SK-N-SH (cell line): ENCODE results near the gene CFTR. TPM values are rescaled to one million over a fixed set of nuclear protein-coding genes. Genes with fewer than 3 reads are reported as not detected.

ENCODE experiments used
- CTCF ChIA-PET: fragments of 300-600, 350-600 bp; formaldehyde crosslinking; extraction: SDS; loops from one replicate; lab custom pipeline; 2021; lab: Yijun Ruan, JAX
- POLR2A ChIA-PET: fragments of 350-600 bp; sonication (Branson Sonifier 250); formaldehyde crosslinking; extraction: SDS; loops from one replicate; lab custom pipeline; 2020; ENCODE audit warnings: antibody characterized with exemption, inconsistent platforms; lab: Yijun Ruan, JAX
- DNase-seq: peaks from one replicate; pipeline ENCODE4 v3.0.0; 2012
- H2AFZ ChIP-seq: fragments of 200-600 bp; sonication (generic); 2 replicates; pipeline ENCODE4 v1.8.1; 2016; ENCODE audit warnings: antibody characterized with exemption, mild to moderate bottlenecking, low read depth
- H3F3A ChIP-seq: fragments of 200-600 bp; sonication (generic); replicated peaks from 2 replicates; pipeline ENCODE3; 2016; ENCODE audit warnings: antibody characterized with exemption, mild to moderate bottlenecking; ENCODE audit not compliant: insufficient read depth
- H3K27ac ChIP-seq, 2 experiments: fragments of 200-500 bp in 1 of 2; fragments of 200-600 bp in 1 of 2; sonication (Bioruptor generic) in 1 of 2; sonication (generic), shearing (Covaris generic) in 1 of 2; 2 replicates each; pipeline versions ENCODE4 v1.5.1 to v1.6.1; 2014 to 2016; ENCODE audit warnings: low read depth in 2 of 2, inconsistent platforms in 1 of 2, low read length in 1 of 2, mild to moderate bottlenecking in 1 of 2, mixed read lengths in 1 of 2
- H3K27me3 ChIP-seq: fragments of 200-600 bp; sonication (generic), shearing (Covaris generic); 2 replicates; pipeline ENCODE4 v1.6.1; 2016; ENCODE audit warnings: mixed run types; ENCODE audit not compliant: insufficient read depth
- H3K36me3 ChIP-seq, 2 experiments: fragments of 200-500 bp in 1 of 2; fragments of 200-600 bp in 1 of 2; sonication (Bioruptor generic) in 1 of 2; sonication (generic) in 1 of 2; replicated peaks in 1 of 2; 2 replicates each; pipeline versions ENCODE3 to v1.5.1; 2014 to 2016; ENCODE audit warnings: low read length in 1 of 2, mild to moderate bottlenecking in 1 of 2; ENCODE audit not compliant: insufficient read depth in 2 of 2, control insufficient read depth in 1 of 2
- H3K4me1 ChIP-seq, 2 experiments: fragments of 200-500 bp in 1 of 2; fragments of 200-600 bp in 1 of 2; sonication (Bioruptor generic) in 1 of 2; sonication (generic), shearing (Covaris generic) in 1 of 2; 2 replicates each; pipeline versions ENCODE4 v1.5.1 to v1.6.1; 2014 to 2016; ENCODE audit warnings: low read depth in 1 of 2, low read length in 1 of 2, mixed run types in 1 of 2; ENCODE audit not compliant: insufficient read depth in 2 of 2, control insufficient read depth in 1 of 2
- H3K4me2 ChIP-seq: fragments of 200-600 bp; sonication (generic), shearing (Covaris generic); 2 replicates; pipeline ENCODE4 v1.6.1; 2017; ENCODE audit warnings: mixed run types
- H3K4me3 ChIP-seq, 2 experiments: fragments of 200-500 bp in 1 of 2; fragments of 200-600 bp in 1 of 2; sonication (Bioruptor generic) in 1 of 2; sonication (generic), shearing (Covaris generic) in 1 of 2; 2 replicates each; pipeline versions ENCODE4 v1.5.1 to v1.8.1; 2014 to 2016; ENCODE audit warnings: low read depth in 2 of 2, inconsistent platforms in 1 of 2, low read length in 1 of 2, mild to moderate bottlenecking in 1 of 2, mixed read lengths in 1 of 2, moderate library complexity in 1 of 2
- H3K79me2 ChIP-seq: fragments of 200-600 bp; sonication (generic); 2 replicates; pipeline ENCODE4 v1.8.1; 2017; ENCODE audit warnings: mild to moderate bottlenecking; ENCODE audit not compliant: insufficient read depth
- H3K9ac ChIP-seq: fragments of 200-600 bp; sonication (generic); 2 replicates; pipeline ENCODE4 v1.6.1; 2017; ENCODE audit warnings: mixed run types
- H3K9me2 ChIP-seq: fragments of 200-600 bp; sonication (generic); 2 replicates; pipeline ENCODE4 v1.6.1; 2017; ENCODE audit warnings: mixed run types
- H3K9me3 ChIP-seq: fragments of 200-600 bp; sonication (generic); 2 replicates; pipeline ENCODE4 v1.6.1; 2017; ENCODE audit warnings: mixed run types, mild to moderate bottlenecking, moderate library complexity
- H4K20me1 ChIP-seq: fragments of 200-600 bp; sonication (generic); 2 replicates; pipeline ENCODE4 v1.6.1; 2017; ENCODE audit warnings: mild to moderate bottlenecking, mixed run types; ENCODE audit not compliant: insufficient read depth
- CHD2 ChIP-seq: fragments of 150-350 bp; IDR thresholded peaks from 2 replicates; pipeline ENCODE4 v1.6.1; 2018; ENCODE audit warnings: low read length; ENCODE audit not compliant: partially characterized antibody
- ELF1 ChIP-seq: IDR thresholded peaks from 2 replicates; pipeline ENCODE4 v1.4.0; 2012
- EZH2phosphoT487 ChIP-seq: fragments of 200-600 bp; sonication (generic); IDR thresholded peaks from 2 replicates; pipeline ENCODE4 v1.6.1; 2017; ENCODE audit warnings: low read depth, mixed run types, mild to moderate bottlenecking, antibody characterized with exemption, moderate library complexity, borderline replicate concordance
- FOSL2 ChIP-seq: IDR thresholded peaks from 2 replicates; pipeline ENCODE4 v1.4.0; 2012; ENCODE audit warnings: low read depth, mild to moderate bottlenecking, moderate library complexity, borderline replicate concordance
- GABPA ChIP-seq: IDR thresholded peaks from 2 replicates; pipeline ENCODE4 v1.4.0; 2012; ENCODE audit warnings: low read depth, mild to moderate bottlenecking
- GATA2 ChIP-seq: sonication (generic); formaldehyde crosslinking; IDR thresholded peaks from 2 replicates; pipeline ENCODE4 v1.5.0; 2020; ENCODE audit warnings: mild to moderate bottlenecking, missing genetic modification reagents
- MEF2A ChIP-seq: IDR thresholded peaks from 2 replicates; pipeline ENCODE4 v1.4.0; 2012; ENCODE audit warnings: low read depth, borderline replicate concordance
- NRF1 ChIP-seq: IDR thresholded peaks from 2 replicates; pipeline ENCODE4 v1.6.1; 2012; ENCODE audit warnings: low read depth, mild to moderate bottlenecking, low read length
- RXRA ChIP-seq: IDR thresholded peaks from 2 replicates; pipeline ENCODE4 v1.4.0; 2012; ENCODE audit warnings: low read depth, mild to moderate bottlenecking, borderline replicate concordance
- SIN3A ChIP-seq: IDR thresholded peaks from 2 replicates; pipeline ENCODE4 v1.6.1; 2012; ENCODE audit warnings: low read depth, mild to moderate bottlenecking, low read length, moderate library complexity, borderline replicate concordance
- TEAD4 ChIP-seq: IDR thresholded peaks from 2 replicates; pipeline ENCODE4 v1.4.0; 2012; ENCODE audit warnings: mild to moderate bottlenecking, borderline replicate concordance; ENCODE audit not compliant: insufficient read depth
- YY1 ChIP-seq: IDR thresholded peaks from 2 replicates; pipeline ENCODE4 v1.4.0; 2012; ENCODE audit warnings: low read depth, mild to moderate bottlenecking
- WGBS: methylation state at CpG from one replicate; pipeline ENCODE4 v1.1.6; 2017; ENCODE audit warnings: low lambda C conversion rate; 5-methylcytosine and 5-hydroxymethylcytosine counted together
- polyA plus RNA-seq, 3 experiments: library from polyadenylated mRNA; depleted of rRNA; stranded (reverse); fragments of >200 nt; gene quantifications; 2 replicates each; pipeline ENCODE4 v1.2.3, GENCODE V29; 2012
- TF ChIP-seq, protein P1 (sequence below): IDR thresholded peaks from 2 replicates; pipeline ENCODE4; 2012
- TF ChIP-seq, protein P2 (sequence below): IDR thresholded peaks from 2 replicates; pipeline ENCODE4 v1.6.1; 2012; ENCODE audit warnings: mild to moderate bottlenecking, low read depth, low read length, moderate library complexity
- TF ChIP-seq, protein P3 (sequence below): fragments of 150-350 bp; IDR thresholded peaks from 2 replicates; pipeline ENCODE4 v1.6.1; 2017; ENCODE audit warnings: antibody characterized with exemption, low read length, low read depth, borderline replicate concordance
- TF ChIP-seq, protein P4 (sequence below): fragments of 200-600 bp; sonication (generic); IDR thresholded peaks from 2 replicates; pipeline ENCODE4 v1.6.1; 2017; ENCODE audit warnings: antibody characterized with exemption, mild to moderate bottlenecking, moderate library complexity

The CFTR gene
- polyA plus RNA-seq, 1 of the 3 experiments (the other 2 are of a cell fraction) = not detected

DNA sequence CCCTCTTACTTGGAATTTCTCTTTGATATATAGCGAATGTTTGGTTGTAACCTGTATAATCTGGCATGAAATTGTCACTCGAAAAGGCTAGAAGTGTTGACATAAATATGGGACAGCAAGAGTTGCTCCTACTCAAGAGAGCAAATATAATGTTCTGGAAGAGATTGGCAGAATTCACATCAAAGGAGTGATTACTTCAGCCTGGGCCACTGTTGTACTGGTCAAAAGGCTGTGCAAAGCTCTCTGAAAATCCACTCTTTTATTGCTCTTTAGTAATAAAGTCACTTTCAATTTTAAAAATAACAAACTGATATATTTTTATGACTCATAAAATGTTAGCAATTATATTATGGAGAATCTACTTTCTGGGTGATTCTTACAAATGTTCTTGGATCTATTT is 58.2 kb downstream of the CFTR start (continued):
- TF ChIP-seq, protein P1, sequence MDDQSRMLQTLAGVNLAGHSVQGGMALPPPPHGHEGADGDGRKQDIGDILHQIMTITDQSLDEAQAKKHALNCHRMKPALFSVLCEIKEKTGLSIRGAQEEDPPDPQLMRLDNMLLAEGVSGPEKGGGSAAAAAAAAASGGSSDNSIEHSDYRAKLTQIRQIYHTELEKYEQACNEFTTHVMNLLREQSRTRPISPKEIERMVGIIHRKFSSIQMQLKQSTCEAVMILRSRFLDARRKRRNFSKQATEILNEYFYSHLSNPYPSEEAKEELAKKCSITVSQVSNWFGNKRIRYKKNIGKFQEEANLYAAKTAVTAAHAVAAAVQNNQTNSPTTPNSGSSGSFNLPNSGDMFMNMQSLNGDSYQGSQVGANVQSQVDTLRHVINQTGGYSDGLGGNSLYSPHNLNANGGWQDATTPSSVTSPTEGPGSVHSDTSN = no peak
- no peak for TF ChIP-seq CHD2
- TF ChIP-seq, all 33 proteins: peak for 0

DNA sequence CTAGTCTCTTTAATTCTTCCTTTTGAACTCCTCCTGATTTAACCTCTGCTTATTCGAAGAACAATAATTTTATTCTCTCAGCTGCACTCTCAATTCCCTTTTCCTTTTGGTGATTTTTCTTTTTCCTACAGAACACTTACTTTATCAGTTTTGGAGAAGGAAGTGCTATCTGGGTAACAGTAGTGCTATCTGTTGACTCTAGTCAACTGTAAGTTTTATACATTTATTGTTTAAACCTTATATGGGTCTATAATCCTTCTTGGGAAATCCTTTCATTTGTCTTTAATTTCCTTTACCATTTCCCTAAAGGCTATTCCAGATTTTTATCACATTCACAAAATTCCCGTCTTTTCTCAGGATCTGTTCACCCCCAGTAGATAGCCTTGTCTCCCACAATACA is 64.2 kb downstream of the CFTR start:
- H3K79me2 ChIP-seq = no peaks in the 10 kb centered on the region
- H3K4me3 ChIP-seq = no peak overlapping the region
- no peak for DNase-seq
- ChIA-PET POLR2A (no interaction called here), CTCF (no interaction called here)
- no peaks in the 10 kb centered on the region for H3K27me3 ChIP-seq
- no peaks in the 10 kb centered on the region for H3K9me3 ChIP-seq
- no peaks in the 10 kb centered on the region for H3K9me2 ChIP-seq
- no peak overlapping the region for H3K9ac ChIP-seq
- H3K27ac ChIP-seq = no peak overlapping the region
- H4K20me1 ChIP-seq = no peaks in the 10 kb centered on the region
- no peak overlapping the region for H3K4me2 ChIP-seq
- H3F3A ChIP-seq = no peaks in the 10 kb centered on the region
- WGBS = 8% methylated on average over 2 of the region's 2 CpGs
- no peaks in the 10 kb centered on the region for H3K36me3 ChIP-seq
- TF ChIP-seq ELF1 (no peak), RXRA (no peak), EZH2phosphoT487 (no peak)
- TF ChIP-seq, protein P2, sequence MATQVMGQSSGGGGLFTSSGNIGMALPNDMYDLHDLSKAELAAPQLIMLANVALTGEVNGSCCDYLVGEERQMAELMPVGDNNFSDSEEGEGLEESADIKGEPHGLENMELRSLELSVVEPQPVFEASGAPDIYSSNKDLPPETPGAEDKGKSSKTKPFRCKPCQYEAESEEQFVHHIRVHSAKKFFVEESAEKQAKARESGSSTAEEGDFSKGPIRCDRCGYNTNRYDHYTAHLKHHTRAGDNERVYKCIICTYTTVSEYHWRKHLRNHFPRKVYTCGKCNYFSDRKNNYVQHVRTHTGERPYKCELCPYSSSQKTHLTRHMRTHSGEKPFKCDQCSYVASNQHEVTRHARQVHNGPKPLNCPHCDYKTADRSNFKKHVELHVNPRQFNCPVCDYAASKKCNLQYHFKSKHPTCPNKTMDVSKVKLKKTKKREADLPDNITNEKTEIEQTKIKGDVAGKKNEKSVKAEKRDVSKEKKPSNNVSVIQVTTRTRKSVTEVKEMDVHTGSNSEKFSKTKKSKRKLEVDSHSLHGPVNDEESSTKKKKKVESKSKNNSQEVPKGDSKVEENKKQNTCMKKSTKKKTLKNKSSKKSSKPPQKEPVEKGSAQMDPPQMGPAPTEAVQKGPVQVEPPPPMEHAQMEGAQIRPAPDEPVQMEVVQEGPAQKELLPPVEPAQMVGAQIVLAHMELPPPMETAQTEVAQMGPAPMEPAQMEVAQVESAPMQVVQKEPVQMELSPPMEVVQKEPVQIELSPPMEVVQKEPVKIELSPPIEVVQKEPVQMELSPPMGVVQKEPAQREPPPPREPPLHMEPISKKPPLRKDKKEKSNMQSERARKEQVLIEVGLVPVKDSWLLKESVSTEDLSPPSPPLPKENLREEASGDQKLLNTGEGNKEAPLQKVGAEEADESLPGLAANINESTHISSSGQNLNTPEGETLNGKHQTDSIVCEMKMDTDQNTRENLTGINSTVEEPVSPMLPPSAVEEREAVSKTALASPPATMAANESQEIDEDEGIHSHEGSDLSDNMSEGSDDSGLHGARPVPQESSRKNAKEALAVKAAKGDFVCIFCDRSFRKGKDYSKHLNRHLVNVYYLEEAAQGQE = no peak
- TF ChIP-seq, protein P3, sequence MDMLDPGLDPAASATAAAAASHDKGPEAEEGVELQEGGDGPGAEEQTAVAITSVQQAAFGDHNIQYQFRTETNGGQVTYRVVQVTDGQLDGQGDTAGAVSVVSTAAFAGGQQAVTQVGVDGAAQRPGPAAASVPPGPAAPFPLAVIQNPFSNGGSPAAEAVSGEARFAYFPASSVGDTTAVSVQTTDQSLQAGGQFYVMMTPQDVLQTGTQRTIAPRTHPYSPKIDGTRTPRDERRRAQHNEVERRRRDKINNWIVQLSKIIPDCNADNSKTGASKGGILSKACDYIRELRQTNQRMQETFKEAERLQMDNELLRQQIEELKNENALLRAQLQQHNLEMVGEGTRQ = no peak
- TF ChIP-seq, all 33 proteins: peak for 0
- no peak overlapping the region for H2AFZ ChIP-seq
- H3K4me1 ChIP-seq = no peaks in the 10 kb centered on the region

DNA sequence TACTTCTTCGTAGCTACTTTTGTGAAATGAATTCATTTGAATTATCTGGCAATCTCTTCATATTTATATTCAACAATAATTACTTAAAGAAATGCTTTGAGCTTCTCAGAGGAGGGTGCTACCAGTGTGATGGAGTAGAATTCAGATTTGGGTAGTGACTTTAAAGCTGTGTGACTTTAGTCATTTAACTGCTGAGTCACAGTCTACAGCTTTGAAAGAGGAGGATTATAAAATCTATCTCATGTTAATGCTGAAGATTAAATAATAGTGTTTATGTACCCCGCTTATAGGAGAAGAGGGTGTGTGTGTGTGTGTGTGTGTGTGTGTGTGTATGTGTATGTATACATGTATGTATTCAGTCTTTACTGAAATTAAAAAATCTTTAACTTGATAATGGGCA is 68.2 kb downstream of the CFTR start:
- no peak for DNase-seq
- Histone ChIP-seq H3K36me3 (no peaks in the 10 kb centered on the region), H3K79me2 (no peaks in the 10 kb centered on the region), H3F3A (no peaks in the 10 kb centered on the region), H4K20me1 (no peaks in the 10 kb centered on the region), H3K9ac (no peak overlapping the region), H3K4me2 (no peak overlapping the region), H3K27ac (no peak overlapping the region), H3K4me1 (no peaks in the 10 kb centered on the region), H3K9me2 (no peaks in the 10 kb centered on the region), H3K9me3 (no peaks in the 10 kb centered on the region), H3K4me3 (no peak overlapping the region), H3K27me3 (no peaks in the 10 kb centered on the region), H2AFZ (no peak overlapping the region)
- no peak for TF ChIP-seq TEAD4
- TF ChIP-seq ELF1 = no peak
- TF ChIP-seq RXRA = no peak
- TF ChIP-seq FOSL2 = no peak
- no peak for TF ChIP-seq NRF1
- no peak for TF ChIP-seq MEF2A
- no peak for TF ChIP-seq YY1
- TF ChIP-seq GATA2 (CRISPR knock-in tag) = no peak
- TF ChIP-seq, protein P4, sequence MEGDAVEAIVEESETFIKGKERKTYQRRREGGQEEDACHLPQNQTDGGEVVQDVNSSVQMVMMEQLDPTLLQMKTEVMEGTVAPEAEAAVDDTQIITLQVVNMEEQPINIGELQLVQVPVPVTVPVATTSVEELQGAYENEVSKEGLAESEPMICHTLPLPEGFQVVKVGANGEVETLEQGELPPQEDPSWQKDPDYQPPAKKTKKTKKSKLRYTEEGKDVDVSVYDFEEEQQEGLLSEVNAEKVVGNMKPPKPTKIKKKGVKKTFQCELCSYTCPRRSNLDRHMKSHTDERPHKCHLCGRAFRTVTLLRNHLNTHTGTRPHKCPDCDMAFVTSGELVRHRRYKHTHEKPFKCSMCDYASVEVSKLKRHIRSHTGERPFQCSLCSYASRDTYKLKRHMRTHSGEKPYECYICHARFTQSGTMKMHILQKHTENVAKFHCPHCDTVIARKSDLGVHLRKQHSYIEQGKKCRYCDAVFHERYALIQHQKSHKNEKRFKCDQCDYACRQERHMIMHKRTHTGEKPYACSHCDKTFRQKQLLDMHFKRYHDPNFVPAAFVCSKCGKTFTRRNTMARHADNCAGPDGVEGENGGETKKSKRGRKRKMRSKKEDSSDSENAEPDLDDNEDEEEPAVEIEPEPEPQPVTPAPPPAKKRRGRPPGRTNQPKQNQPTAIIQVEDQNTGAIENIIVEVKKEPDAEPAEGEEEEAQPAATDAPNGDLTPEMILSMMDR = no peak
- TF ChIP-seq GABPA = no peak
- no peak for TF ChIP-seq SIN3A
- WGBS = 10% methylated on average over 2 of the region's 2 CpGs
- ChIA-PET POLR2A (no interaction called here), CTCF (no interaction called here)
